Adipocyte (in vitro differentiated cells): ENCODE measurements around the gene INTS1.
A peak's percentile ranks its signal among the peaks of the same experiment; 100 is the strongest.

Experiments
- DNase-seq: peaks from one replicate; pipeline ENCODE4 v3.0.0-alpha.2; 2015; ENCODE audit warnings: low read depth
- H3K27me3 ChIP-seq: replicated peaks from 2 replicates; pipeline ENCODE4 v1.7.0; 2013; ENCODE audit warnings: mild to moderate bottlenecking, low read length, moderate library complexity; ENCODE audit not compliant: control insufficient read depth, insufficient read depth
- H3K36me3 ChIP-seq: 2 replicates; pipeline ENCODE4 v1.7.0; 2013; ENCODE audit warnings: low read length, mild to moderate bottlenecking, moderate library complexity; ENCODE audit not compliant: control insufficient read depth, insufficient read depth, severe bottlenecking
- H3K4me1 ChIP-seq: 2 replicates; pipeline ENCODE4 v1.7.0; 2013; ENCODE audit warnings: mild to moderate bottlenecking, low read length, moderate library complexity; ENCODE audit not compliant: control insufficient read depth, insufficient read depth
- H3K4me3 ChIP-seq: 2 replicates; pipeline ENCODE4 v1.7.0; 2013; ENCODE audit warnings: mild to moderate bottlenecking, low read length, moderate library complexity
- H3K9ac ChIP-seq: 2 replicates; pipeline ENCODE4 v1.7.0; 2013; ENCODE audit warnings: mild to moderate bottlenecking, low read length, moderate library complexity
- H3K9me3 ChIP-seq: 2 replicates; pipeline ENCODE4 v1.7.0; 2013; ENCODE audit warnings: mild to moderate bottlenecking, low read length, moderate library complexity; ENCODE audit not compliant: control insufficient read depth

The INTS1 gene

DNA sequence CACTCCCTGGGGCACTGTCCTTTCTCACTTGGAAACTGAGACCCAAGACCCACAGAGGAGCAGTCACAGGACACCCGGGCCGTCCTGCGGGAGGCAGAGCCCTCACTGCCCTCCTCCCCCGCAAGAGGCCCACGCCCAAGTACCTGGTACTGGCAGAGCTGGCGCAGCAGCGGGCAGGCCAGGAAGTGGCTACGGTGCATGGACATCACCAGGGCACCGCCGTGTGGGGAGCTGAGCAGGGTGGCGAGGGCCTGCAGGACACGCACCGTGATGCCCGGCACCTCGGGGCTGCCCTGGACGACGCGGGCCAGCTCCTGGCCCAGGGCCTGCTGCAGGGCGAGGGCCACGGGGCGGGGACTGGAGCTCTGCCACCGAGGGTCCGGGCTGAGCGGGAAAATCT, 24.9 kb downstream of the INTS1 start:
- Histone ChIP-seq H3K36me3 (peaks cover 48% of the 10 kb centered on the region), H3K9ac (no peak overlapping the region), H3K9me3 (no peaks in the 10 kb centered on the region), H3K27me3 (no peaks in the 10 kb centered on the region), H3K4me3 (no peak overlapping the region), H3K4me1 (no peaks in the 10 kb centered on the region)
- DNase-seq = no peak

DNA sequence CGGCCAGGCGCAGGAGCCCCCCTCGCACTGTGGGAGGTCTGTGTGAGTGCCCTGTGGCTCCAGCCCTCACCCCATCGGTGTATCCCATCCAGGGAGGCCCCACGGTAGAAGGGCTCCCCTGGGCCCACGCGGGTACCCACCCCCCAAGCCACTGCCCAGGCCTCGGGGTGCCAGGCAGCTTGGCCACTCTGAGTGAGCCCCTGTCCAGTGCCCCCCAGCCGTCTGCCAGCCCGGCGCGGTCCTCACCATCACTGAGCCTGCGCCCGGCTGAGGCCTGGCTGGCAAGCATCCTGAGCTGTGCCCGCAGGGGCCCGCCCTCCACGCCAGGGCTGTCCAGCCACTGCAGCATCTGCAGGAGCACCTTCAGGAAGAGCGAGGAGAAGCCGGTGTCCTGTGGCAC, 25.7 kb downstream of the INTS1 start:
- DNase-seq = no peak
- H3K27me3 ChIP-seq = no peaks in the 10 kb centered on the region
- H3K4me1 ChIP-seq = no peaks in the 10 kb centered on the region
- H3K36me3 ChIP-seq = peaks cover 42% of the 10 kb centered on the region
- H3K9ac ChIP-seq = no peak overlapping the region
- no peak overlapping the region for H3K4me3 ChIP-seq
- no peaks in the 10 kb centered on the region for H3K9me3 ChIP-seq

DNA sequence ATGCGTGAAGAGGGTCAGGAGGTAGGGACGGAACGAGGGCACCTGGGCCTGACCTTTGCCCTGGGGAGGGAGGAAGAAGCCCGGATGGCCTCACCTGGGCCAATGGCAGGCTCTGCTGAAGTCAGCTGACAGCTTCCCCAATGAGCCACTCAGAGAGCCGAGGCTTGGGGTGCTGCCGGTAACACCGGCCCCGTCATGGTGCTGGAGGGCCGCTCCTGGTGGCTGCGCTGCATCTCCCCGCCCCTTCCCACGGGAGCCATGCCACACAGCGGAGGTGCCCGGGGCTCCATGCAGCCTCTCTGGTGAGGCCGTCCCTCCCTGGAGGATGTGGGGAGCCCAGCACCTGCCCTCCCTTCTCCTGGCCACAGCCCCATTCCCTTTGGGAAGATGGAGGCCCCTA, 27.3 kb downstream of the INTS1 start:
- H3K9ac ChIP-seq = no peak overlapping the region
- DNase-seq = no peak
- H3K36me3 ChIP-seq = peaks cover 35% of the 10 kb centered on the region
- H3K9me3 ChIP-seq = no peaks in the 10 kb centered on the region
- H3K4me1 ChIP-seq = no peaks in the 10 kb centered on the region
- no peak overlapping the region for H3K4me3 ChIP-seq
- H3K27me3 ChIP-seq = no peaks in the 10 kb centered on the region

DNA sequence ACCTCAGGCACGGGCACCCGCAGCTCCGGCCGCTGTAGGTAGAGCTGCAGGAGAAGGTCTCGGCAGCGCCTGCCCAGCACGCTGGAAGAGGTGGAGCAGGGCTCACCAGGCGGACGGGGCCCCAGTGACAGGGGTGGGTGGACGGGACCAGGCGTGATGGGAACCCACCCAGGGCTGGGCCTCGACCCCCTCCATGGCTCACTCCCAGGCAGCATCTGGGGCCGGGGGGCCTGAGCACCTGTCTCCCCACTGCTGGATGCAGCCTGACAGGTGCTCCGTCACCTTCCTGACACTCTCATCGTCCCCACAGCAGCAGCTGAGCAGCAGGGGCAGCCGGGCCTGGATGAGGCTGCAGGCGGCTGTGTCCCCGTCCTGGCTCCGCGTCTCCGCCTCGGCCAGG, 28.2 kb downstream of the INTS1 start:
- no peak overlapping the region for H3K9ac ChIP-seq
- no peaks in the 10 kb centered on the region for H3K27me3 ChIP-seq
- H3K9me3 ChIP-seq = no peaks in the 10 kb centered on the region
- H3K4me3 ChIP-seq = no peak overlapping the region
- DNase-seq = no peak
- no peaks in the 10 kb centered on the region for H3K4me1 ChIP-seq
- peaks cover 35% of the 10 kb centered on the region for H3K36me3 ChIP-seq

DNA sequence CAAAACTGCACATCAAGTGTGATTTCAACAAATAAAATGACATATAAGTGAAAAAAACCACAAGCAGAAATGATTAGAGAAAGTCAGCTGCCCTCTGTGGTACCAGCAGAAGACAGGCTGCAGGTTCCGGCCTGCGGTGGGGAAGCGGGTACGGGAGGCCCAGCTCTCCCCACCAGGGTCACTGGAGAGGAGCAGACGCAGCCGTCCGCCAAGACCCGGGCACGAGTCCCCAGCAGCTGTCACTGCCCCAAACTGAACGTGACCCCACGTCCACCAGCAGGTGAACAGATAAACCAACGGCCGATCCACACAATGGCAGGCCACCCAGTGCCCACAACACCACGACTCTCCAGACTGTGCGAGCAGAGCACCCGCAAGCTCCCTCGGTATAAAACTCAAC, 28.8 kb downstream of the INTS1 start:
- H3K4me3 ChIP-seq = no peak overlapping the region
- H3K9ac ChIP-seq = no peak overlapping the region
- H3K4me1 ChIP-seq = no peaks in the 10 kb centered on the region
- H3K9me3 ChIP-seq = no peaks in the 10 kb centered on the region
- no peak for DNase-seq
- no peaks in the 10 kb centered on the region for H3K27me3 ChIP-seq
- peaks cover 40% of the 10 kb centered on the region for H3K36me3 ChIP-seq

DNA sequence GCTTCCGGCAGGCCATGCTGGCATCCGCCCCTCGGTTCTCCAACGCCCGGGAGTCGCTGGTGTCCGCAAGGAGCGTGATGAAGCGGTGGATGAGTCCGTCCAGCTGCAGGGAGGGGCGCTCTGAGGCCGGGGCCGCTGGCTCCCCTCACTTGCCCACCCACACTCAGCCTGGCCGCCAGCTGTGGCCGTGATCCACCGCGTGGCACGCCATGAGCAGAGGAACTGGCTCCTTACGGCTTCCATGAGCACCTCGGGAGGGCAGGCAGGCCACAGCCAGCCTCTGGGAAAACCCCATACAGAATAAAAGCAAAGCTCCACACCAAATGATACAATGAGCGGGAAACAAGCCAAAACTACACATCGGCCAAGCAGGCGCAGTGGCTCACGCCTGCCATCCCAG, 29.5 kb downstream of the INTS1 start:
- Histone ChIP-seq H3K4me3 (no peak overlapping the region), H3K9me3 (no peaks in the 10 kb centered on the region), H3K4me1 (no peaks in the 10 kb centered on the region), H3K9ac (no peak overlapping the region), H3K36me3 (peaks cover 39% of the 10 kb centered on the region), H3K27me3 (no peaks in the 10 kb centered on the region)
- no peak for DNase-seq

DNA sequence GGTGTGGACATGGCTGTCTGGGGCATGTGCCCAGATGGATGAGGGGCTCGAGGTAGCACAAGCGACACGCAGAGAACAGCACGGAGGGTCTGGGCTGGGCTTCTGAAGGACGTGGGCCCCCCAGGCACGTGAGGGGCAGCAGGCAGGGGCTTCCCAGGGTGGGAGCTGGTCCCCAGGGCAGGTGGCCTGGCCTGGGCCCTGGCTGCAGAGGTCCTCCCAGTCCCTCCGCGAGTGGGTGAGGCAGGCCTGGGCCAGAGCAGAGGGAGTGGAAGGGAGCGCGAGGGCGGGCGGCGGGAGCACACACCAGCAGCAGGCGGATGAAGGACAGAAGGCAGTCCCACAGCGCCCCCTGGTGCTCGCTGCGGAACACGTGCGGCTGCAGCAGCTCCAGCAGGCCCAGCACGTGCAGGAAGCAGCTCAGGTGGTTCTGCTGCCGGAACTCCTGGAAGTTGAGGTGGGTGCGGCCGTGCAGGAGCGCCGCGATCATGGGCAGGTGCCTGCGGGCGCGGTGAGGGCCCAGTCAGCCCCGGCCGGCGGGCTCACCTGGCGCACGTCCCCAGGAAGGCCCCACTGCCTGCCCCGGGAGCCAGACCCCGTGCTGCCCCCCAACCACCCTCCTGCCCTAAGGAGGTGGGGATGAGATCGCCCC, 30.2 kb downstream of the INTS1 start:
- Histone ChIP-seq H3K36me3 (peaks cover 33% of the 10 kb centered on the region), H3K9me3 (no peaks in the 10 kb centered on the region), H3K4me3 (no peak overlapping the region), H3K4me1 (no peaks in the 10 kb centered on the region), H3K9ac (no peak overlapping the region), H3K27me3 (no peaks in the 10 kb centered on the region)
- DNase-seq = peak; percentile 91

DNA sequence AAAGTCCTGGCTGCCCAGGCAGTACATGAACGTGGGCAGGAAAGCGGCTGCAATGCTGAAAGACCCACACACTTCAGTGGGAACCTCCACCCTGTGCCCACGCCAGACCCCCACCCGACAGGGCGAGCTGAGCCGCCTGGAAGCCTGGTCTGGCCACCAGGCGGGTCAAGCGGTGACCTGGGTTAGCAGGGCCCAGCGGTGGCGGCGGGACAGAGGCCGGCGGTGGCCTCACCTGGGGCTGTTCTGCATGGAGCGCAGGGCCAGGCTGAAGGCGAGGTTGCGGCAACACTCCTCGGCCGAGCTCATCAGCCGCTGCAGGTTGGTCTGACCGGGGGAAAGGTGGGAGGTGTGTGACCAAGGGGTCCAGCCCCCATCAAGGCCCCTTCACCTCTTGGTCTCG, 33.3 kb downstream of the INTS1 start:
- Histone ChIP-seq H3K9ac (no peak overlapping the region), H3K4me3 (no peak overlapping the region), H3K4me1 (peaks cover 7% of the 10 kb centered on the region), H3K9me3 (no peaks in the 10 kb centered on the region), H3K27me3 (no peaks in the 10 kb centered on the region), H3K36me3 (peaks cover 27% of the 10 kb centered on the region)
- DNase-seq = no peak

DNA sequence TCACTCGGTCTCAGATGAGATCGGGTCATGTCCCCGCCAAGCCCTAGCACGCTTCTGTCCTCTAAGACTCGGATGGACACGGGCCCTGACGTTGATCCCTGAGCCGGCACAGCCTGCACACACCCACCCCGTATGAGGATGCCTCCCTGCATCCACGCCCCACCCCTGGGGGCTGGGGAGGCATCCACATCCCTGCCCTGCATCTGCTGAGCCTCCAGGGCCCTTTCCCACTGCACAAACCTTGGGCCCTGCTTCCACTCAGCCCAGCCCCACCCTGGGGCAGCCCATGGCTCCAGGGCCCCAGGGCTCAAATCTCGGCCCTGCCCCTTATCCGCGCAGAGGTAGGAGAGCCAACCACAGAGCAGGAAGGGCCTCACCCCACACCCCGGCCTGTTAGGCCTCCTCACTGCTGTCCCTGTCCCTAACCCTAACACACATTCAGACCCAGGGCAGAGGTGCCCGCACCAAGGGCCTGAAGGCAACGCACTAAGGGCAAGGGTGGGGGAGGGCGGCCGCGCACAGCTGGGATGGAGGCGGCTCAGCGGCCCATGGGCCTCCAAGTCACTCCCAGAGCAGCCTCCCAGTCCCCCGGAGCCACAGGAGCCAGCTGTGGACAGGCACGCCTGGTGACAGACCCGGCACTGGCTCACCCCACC, 35.4 kb downstream of the INTS1 start:
- Histone ChIP-seq H3K27me3 (no peaks in the 10 kb centered on the region), H3K9me3 (no peaks in the 10 kb centered on the region), H3K9ac (no peak overlapping the region), H3K36me3 (peaks cover 20% of the 10 kb centered on the region), H3K4me1 (peaks cover 7% of the 10 kb centered on the region), H3K4me3 (no peak overlapping the region)
- DNase-seq = no peak

DNA sequence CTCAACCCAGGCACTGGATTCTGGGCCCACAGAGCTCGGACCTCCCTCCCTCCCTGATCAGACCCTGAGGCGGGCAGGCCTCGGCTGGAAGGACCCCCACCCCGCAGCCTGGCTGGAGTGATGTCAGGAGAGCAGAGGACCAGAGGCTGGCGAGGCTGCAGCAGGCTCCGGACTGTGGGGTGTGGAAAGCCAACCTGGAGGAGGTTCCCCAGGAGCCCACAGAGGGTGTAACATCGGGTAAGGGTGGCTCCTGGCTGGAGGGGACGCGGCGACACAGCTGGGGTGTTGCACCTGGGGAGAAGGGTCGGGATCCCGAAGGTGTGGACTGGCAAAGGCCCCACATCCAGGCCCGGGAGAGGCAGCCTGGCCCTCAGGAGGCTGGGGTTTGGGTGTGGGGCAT, 36.0 kb downstream of the INTS1 start:
- no peak overlapping the region for H3K4me3 ChIP-seq

DNA sequence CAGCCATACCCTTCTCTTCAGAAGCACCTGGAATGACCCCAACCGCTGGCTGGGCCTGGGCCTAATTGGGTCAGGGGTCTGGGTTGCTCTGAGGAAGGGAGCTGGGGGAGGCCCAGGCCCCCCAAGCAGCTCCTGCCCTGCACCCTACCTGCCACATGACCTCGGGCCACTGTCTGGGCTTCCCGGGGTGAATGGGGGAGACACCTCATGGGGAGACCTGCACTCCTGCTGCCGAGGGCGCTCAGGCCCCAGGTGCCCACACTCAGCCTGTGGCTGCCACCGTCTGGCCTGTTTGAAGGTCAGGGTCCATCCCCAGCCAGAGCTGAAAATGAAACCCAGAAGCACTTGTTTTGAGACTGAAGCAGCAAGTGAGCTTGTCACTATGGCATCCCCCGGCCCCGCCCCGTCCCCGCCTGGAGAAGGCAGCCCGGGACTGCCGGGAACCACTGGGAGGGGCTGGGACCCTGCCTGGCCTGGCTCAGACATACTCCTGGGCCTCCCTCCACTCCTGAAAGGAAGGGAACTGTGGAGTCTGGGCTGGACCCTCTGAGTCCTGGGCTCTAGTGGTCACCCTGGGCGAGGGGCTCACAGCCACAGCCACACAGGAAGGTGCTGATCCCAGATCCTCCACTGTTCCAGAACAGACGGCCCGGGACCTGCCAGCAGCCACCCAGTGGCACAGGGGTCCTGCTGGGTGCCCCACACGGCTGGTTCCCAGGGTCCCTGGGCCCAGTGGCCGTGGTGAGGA, 37.5 kb downstream of the INTS1 start:
- peaks cover 11% of the 10 kb centered on the region for H3K36me3 ChIP-seq
- peak; percentile 86 for DNase-seq
- H3K9me3 ChIP-seq = no peaks in the 10 kb centered on the region
- H3K27me3 ChIP-seq = no peaks in the 10 kb centered on the region
- H3K4me1 ChIP-seq = peaks cover 22% of the 10 kb centered on the region
- no peak overlapping the region for H3K4me3 ChIP-seq
- H3K9ac ChIP-seq = peak overlapping the region; percentile 34

More for the DNA sequence above, 36.0 kb downstream of the INTS1 start:
- peaks cover 7% of the 10 kb centered on the region for H3K4me1 ChIP-seq
- H3K36me3 ChIP-seq = peaks cover 15% of the 10 kb centered on the region
- no peaks in the 10 kb centered on the region for H3K27me3 ChIP-seq
- no peaks in the 10 kb centered on the region for H3K9me3 ChIP-seq
- no peak overlapping the region for H3K9ac ChIP-seq
- no peak for DNase-seq
